Measurements from ENCODE around the gene MEN1. TPM values are rescaled to one million over a fixed set of nuclear protein-coding genes. Genes with fewer than 3 reads are reported as not detected.

MEN1 gene
- total and polyA plus RNA-seq, 9 of the 15 experiments (the other 6 are each of a cell fraction or from before 2014, with no cell fraction given), result 3.4 to 57.2 (median 19.3) TPM

GRCh38 chr11:64762277-64762673 is 48.1 kb downstream of the MEN1 start (continued):
- TF ChIP-seq BCLAF1 (IDR thresholded peaks at IDR 0.05; ENCODE audit: borderline replicate concordance in 1 of 2, control insufficient read depth in 1 of 2, low read depth in 2 of 2, low read length in 1 of 2), result 0 out of 4 replicates have a peak, but pooled peaks of 1 of the 2 experiments have one; percentile 30
- TF ChIP-seq RREB1 (CRISPR knock-in tag; IDR thresholded peaks at IDR 0.05), result no peak
- no peak for TF ChIP-seq ATF7 (IDR thresholded peaks at IDR 0.05)
- no peak for TF ChIP-seq SMAD1 (IDR thresholded peaks at IDR 0.05; ENCODE audit: low read depth, low read length, partially characterized antibody)
- no peak for TF ChIP-seq ZNF277 (CRISPR knock-in tag; IDR thresholded peaks at IDR 0.05; ENCODE audit: borderline replicate concordance)
- TF ChIP-seq CREM (IDR thresholded peaks at IDR 0.05; ENCODE audit: low read depth), result no peak
- TF ChIP-seq E2F8 (IDR thresholded peaks at IDR 0.05; ENCODE audit: low read depth, partially characterized antibody), result peak; percentile 15
- TF ChIP-seq CUX1 (CRISPR knock-in tag; IDR thresholded peaks at IDR 0.05), result no peak
